T-cell (primary cell): Measurements from ENCODE around the gene ITGB1BP2. TPM values are rescaled to one million over a fixed set of nuclear protein-coding genes. Genes with fewer than 3 reads are reported as not detected.

Experiments
- total RNA-seq, 35 experiments: library from RNA in 6 of 35; stranded (reverse) in 6 of 35; fragments of 120-200 nt in 1 of 35; gene quantifications; one replicate each; pipeline versions ENCODE4 v1.2.1 to v1.2.4 and lab custom pipeline; 2013 to 2026

ITGB1BP2 gene
- total RNA-seq, 5 donors from 2014 or later (not counting 1 experiment from before 2014, with no cell fraction given) = 2.3 to 4.0 (median 3.0) TPM

Other genes with a start within 250 kb of the ITGB1BP2 start
- gene SNX12, start 233.4 kb upstream of the ITGB1BP2 start, total RNA-seq = 10 to 100 TPM; 29.6 to 42.5 (median 33.1) TPM
- 10 to 100 TPM; 30.4 to 45.9 (median 38.1) TPM for gene FOXO4, start 205.9 kb upstream of the ITGB1BP2 start, total RNA-seq
- 10 to 100 TPM; 33.8 to 86.6 (median 39.6) TPM for gene CXorf65, start 195.0 kb upstream of the ITGB1BP2 start, total RNA-seq
- gene IL2RG, start 190.2 kb upstream of the ITGB1BP2 start, total RNA-seq = 100 to 1,000 TPM; 285 to 380 (median 312) TPM
- 10 to 100 TPM; 63.8 to 78.3 (median 72.0) TPM for gene MED12, start 183.2 kb upstream of the ITGB1BP2 start, total RNA-seq
- gene NLGN3, start 156.9 kb upstream of the ITGB1BP2 start, total RNA-seq = 1 to 10 TPM; 2.9 to 3.7 (median 3.2) TPM
- under 1 TPM in 2 of 5 donors, not detected in 3; 0.23 TPM for gene GJB1, start 78.5 kb upstream of the ITGB1BP2 start, total RNA-seq
- 10 to 100 TPM; 23.6 to 32.4 (median 28.7) TPM for gene ZMYM3, start 47.6 kb upstream of the ITGB1BP2 start, total RNA-seq
- 100 to 1,000 TPM; 322 to 419 (median 348) TPM for gene NONO, start 18.1 kb upstream of the ITGB1BP2 start, total RNA-seq
- 10 to 100 TPM; 61.4 to 70.0 (median 63.3) TPM for gene TAF1, start 64.6 kb downstream of the ITGB1BP2 start, total RNA-seq
- 100 to 1,000 TPM; 438 to 548 (median 460) TPM for gene OGT, start 231.4 kb downstream of the ITGB1BP2 start, total RNA-seq